D721Med (cell line): Measurements from ENCODE around the gene RAB13.
A peak's percentile ranks its signal among the peaks of the same experiment; 100 is the strongest.

Experiments used
- DNase-seq: peaks from one replicate; pipeline ENCODE4 v3.0.0; 2011; ENCODE audit warnings: low spot score; ENCODE audit not compliant: insufficient read length
- FAIRE-seq: peaks from 2 replicates; lab custom pipeline; 2011; peaks lifted over from hg19 to GRCh38; lab: Jason Lieb, UNC
- CTCF ChIP-seq: IDR thresholded peaks from 2 replicates; pipeline ENCODE4 v1.5.1; 2012; ENCODE audit warnings: mild to moderate bottlenecking, control low read depth; ENCODE audit not compliant: insufficient read depth; ENCODE audit errors: missing control alignments

RAB13 gene

GRCh38 chr1:153944827-153945117 lies 41.4 kb downstream of the RAB13 start:
- DNase-seq, result no peak
- no peak for FAIRE-seq
- TF ChIP-seq CTCF, result no peak

GRCh38 chr1:153944005-153944826 lies 41.9 kb downstream of the RAB13 start:
- FAIRE-seq (peak; percentile 58), DNase-seq (no peak)
- TF ChIP-seq CTCF, result no peak

- no peak for FAIRE-seq
- no peak for DNase-seq
- TF ChIP-seq CTCF, result no peak
These were observed 43.2 kb downstream of the RAB13 start for GRCh38 chr1:153942766-153943549.

- no peak for DNase-seq
- TF ChIP-seq CTCF, result no peak
- FAIRE-seq, result no peak
These were observed 44.1 kb downstream of the RAB13 start for GRCh38 chr1:153941826-153942725.

GRCh38 chr1:153940756-153941155 lies 45.4 kb downstream of the RAB13 start:
- no peak for TF ChIP-seq CTCF
- no peak for DNase-seq

GRCh38 chr1:153939476-153939875 lies 46.7 kb downstream of the RAB13 start:
- DNase-seq (no peak), FAIRE-seq (no peak)
- TF ChIP-seq CTCF, result no peak

More at GRCh38 chr1:153940756-153941155, 45.4 kb downstream of the RAB13 start:
- no peak for FAIRE-seq
